CD4-positive, alpha-beta T cell treated with Interleukin-15 for 1 hour (primary cell): ENCODE measurements around the gene PPM1D.
"Not testable (repeated sequence)": the region's sequence is repeated elsewhere in the genome, so short reads cannot be mapped to it uniquely, and the experiment has no call there.

Source experiments
- DNase-seq: peaks from one replicate; pipeline ENCODE4 v3.0.0-alpha.2; 2020

PPM1D gene

DNA sequence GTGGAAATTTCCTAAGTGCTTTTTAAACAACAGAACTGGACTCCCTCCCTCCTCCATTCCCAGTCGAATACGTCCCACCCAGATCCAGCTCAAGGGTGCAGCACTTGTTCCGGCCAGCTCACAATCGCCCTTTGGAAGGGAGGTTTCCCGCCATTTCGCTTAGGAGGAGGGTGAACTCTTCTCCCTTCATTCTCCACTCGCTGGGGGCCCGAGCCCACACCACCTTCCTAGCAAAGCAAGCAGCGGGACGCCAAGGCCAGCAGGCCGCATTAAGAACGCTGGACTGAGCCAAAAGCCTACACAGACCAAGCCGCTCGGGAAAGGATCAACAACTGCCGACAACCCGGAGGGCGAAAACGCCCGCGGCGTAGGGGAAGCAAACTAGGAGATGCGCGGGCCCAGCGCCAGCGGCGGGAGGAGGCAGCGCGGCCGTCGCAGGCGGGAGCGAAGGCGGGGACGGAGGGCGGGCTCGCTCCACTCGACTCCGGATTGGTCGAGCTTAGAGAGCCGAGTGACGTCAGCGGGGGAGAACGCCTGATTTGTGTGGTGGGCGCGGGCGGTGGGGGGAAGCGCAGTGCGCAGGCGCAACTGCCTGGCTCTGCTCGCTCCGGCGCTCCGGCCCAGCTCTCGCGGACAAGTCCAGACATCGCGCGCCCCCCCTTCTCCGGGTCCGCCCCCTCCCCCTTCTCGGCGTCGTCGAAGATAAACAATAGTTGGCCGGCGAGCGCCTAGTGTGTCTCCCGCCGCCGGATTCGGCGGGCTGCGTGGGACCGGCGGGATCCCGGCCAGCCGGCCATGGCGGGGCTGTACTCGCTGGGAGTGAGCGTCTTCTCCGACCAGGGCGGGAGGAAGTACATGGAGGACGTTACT, at the start of gene PPM1D:
Gene PPM1D, plus strand, starts transcription at position 574 of the 870 bp plus-strand sequence. Its CDS starts 222 bp downstream, at position 796.
- DNase-seq = peak; percentile 97

DNA sequence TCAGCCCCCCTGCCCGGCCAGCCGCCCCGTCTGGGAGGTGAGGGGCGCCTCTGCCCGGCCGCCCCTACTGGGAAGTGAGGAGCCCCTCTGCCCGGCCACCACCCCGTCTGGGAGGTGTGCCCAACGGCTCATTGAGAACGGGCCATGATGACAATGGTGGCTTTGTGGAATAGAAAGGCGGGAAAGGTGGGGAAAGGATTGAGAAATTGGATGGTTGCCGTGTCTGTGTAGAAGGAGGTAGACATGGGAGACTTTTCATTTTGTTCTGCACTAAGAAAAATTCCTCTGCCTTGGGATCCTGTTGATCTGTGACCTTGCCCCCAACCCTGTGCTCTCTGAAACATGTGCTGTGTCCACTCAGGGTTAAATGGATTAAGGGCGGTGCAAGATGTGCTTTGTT, 47.7 kb upstream of the PPM1D start:
- DNase-seq = not testable (repeated sequence)

DNA sequence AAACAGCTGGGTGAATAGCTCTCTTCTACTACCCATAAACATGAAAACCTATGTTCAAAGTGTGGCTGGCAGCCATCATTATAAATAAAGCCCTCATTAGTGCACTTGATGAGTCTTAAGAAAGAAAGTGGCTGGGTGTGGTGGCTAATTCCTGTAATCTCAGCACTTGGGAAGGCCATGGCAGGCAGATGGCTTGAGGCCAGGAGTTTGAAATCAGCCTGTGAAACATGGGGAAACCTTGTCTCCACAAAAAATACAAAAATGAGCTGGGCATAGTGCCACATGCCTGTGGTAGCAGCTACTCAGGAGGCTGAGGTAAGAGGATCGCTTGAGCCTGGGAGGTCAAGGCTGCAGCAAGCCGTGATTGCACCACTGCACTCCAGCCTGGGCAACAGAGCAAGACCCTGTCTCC, 45.6 kb upstream of the PPM1D start:
- no peak for DNase-seq

DNA sequence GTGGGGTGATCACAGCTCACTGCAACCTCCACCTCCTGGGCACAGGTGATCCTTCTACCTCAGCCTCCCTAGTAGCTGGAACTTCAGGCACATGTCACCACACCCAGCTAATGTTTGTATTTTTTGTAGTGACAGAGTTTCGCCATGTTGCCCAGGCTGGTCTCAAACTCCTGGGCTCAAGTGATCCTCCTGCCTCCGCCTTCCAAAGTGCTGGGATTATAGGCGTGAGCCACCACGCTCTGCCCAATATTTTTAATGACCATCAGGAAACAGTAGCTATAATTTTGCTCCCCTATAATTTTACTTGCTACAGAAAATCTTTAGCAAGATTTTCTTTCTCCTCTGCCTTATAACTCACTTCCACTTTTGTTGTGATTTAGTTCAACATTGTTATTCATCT, 44.2 kb upstream of the PPM1D start:
- no peak for DNase-seq

DNA sequence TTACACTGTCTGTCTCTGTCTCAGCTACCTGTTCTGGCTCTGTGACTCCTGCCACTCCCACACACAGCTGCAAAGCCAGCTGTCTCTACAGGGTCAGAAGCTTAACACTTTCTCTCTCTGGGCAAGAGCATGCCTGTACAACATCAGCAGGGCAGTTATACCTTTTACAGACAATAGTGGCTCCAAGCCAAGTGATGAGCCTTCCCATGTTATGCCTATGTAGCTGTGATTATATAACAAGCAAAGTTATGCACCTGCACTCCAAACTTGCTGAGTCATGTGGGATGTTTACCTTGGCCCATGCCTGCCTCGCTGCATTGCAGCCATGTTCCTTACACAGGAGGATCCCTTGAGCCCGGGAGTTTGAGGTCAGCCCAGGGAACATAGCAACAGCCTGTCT, 42.2 kb upstream of the PPM1D start:
- no peak for DNase-seq

DNA sequence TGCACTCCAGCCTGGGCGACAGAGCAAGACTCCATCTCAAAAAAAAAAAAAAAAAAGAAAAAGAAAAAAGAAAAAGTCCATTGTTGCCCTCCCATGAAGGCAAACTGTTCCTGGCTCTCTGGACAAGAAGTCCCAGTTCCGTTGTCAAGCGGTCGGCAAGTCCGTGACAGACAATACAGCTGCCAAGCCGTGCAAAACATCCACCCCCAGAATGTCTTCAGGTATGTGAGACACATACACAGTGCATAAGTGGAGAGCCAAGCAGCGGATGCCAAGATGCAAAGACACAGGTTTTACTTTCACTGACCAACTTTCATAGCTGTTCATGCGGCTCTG, 40.4 kb upstream of the PPM1D start:
- DNase-seq = no peak

DNA sequence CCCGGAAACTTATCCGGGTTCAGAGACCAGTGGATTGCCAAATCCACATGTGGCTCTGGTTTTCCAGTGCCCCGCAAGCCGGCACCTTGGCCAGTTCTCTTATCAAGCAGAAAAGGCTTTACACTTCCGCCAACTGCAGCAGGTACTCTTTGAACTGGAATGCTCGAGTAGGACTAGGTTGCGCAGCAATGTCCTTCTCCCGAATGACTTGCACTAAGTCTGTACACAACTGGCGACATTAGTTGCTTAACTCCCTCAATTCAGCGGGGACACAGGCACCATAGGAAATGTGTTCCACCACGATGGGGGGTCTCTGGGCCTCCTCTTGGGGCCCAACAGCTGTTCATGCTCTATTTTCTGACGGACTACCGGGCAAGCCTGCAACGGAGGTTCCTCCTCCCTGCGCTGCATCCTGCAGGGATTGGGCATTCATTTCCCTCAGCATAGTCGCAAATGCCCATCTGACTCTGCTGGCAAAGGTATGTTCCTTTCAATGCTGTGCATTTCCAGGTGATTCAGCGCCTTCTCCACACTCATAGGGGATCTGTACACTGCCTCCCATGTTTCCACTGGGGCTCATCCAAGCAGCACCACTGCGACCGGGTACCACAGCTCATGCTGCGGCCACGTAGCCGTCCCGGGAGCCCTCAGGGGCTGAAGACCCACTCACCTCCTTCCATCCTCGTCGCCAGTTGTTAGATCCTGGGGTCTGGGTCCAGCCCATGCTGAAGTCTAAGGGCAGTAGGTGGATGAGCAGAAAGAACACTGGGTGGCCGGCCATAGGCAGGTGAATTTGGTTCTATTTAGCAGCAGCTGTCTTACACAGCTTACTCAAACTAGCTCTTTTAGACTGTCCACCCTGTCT, 39.8 kb upstream of the PPM1D start:
- no peak for DNase-seq

DNA sequence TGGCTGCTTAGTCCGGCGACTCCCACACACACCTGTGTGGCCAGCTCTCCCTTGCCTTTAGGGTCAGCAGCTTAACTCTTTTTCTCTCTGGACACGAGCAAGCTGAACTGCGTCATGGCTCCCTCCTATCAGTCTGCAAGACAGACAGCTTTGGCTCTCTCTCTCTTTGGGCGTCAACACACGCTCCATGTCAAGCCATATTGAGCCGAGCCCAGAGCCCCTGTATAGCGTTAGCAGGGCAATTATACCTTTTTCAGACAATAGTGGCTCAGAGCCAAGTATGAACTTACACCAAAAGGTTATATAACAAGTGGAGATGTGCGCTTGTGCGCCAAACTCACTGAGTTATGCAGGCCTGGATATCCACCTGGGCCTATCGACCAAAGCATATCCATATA, 39.1 kb upstream of the PPM1D start:
- no peak for DNase-seq

DNA sequence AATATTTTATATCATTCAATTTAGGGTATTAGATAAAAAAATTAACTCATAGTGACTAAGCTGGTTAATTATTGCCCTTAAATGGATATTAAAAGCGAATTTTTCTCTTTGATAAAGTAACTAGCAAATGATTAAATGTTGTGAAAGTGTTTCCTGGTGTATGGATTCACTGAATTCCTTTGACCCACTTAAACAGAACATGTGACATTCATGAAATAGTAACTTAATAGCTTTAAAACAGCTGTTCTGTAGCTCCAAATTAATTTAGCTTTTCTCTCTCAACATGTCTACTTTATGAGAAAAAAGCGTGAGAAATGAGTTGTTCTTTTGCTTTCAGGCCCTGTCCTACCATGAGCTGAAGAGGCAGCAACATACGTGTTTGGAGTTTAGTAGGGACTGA, 37.6 kb upstream of the PPM1D start:
- no peak for DNase-seq

DNA sequence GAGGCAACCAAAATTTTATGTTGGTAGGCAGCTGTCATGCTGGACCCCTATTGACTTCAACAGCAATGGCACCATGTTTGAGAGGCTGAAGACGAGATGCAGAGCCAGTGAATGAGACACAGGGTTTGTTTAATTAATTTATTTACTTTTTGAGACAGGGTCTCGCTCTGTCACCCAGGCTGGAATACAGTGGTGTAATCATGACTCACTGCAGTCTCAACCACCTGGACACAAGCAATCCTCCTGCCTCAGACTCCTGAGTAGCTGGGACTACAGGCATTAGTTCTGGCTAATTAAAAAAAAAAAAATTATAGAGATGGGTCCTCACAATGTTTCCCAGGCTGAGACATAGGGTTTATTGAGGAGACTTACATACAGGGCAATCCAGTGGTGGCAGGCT, 36.2 kb upstream of the PPM1D start:
- no peak for DNase-seq

DNA sequence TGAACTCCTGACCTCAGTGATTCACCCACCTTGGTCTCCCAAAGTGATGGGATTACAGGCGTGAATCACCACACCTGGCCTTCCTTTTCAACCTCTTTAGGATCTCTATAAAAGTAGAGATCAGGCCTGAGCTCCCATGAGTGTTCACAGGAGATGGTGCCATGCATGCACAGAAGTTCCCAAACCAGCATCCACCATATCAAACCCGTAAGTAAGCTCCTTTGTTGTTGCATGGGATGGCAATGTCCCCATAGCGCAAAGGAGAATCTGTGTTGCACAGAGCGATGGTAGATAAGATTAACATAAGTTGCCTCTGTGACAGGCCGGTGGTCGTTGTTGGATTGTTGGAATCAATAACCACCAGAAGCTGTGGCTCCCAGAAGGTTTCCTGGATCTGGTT, 34.8 kb upstream of the PPM1D start:
- DNase-seq = no peak

DNA sequence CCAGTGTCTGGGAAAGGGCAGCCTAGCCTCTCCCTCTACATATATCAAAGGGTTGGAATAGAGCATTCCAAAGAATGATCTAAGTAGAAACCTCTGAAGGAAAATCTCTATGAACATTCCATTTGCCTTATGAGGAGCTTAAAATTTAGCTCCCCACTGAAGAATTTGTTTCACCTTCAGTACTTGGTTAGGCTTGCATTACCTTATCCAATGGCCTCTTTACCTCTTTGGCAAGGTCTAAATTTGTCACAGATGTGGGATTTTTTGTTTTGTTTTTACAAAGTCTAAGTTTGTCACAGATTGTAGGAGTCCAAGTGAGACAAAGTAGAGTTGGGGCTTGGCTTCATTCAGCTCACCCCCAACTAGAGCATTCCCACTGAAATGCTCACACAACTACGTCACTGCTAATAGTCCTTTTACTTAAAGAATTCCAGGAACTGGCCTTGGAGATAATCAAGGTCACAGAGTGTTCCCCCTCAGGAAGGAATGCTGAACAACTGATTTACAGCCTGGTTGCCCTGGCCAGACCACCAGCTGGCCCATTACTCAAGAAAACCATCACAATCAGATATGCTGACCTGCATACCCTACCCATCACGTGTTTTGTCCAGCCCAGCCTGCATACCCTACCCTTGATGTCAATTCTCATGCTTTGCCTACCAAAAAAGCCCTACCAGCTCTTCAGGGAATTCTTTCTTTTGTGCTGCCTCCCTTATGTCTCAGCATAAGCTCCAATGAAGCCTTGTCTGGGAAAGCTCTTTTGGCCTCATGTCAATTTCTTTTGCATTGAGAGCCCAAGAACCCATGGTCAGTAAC, 26.5 kb upstream of the PPM1D start:
- DNase-seq = no peak

DNA sequence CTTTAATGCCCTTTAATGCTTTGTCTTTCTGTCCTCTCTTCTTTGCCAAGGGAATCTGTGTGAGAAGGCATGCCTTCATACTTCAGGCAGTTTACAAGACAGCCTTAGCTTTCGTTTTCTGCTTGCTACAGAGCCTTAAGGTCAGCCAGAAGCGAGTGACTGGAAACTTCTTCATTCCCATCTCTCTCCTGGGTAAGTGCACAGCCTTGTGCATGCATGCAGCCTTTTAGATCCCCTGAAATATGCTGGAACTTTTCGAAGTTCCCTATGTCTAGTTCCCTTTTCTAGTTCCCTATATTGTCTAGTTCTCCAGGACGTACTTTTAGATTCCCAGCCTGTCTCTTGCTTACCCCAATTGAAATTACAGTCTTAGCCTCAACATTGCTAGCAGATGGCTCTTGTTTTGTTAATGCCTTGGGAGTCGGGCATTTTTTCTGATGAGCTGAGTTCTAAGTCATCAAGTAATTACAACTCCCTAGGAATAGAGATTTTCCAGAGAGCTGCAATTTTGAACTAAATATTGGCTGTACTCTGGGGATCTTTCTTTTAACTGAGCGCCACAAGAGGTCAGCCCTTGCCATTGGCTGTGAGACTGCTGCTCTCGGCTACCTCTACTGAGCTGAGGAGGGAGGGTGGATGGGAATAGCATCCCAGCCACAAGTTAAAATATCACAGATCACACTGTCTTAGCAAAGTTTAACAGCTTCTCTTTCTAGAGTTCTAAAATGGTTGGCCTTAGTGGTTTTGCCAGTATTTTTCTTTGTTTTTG, 22.7 kb upstream of the PPM1D start:
- no peak for DNase-seq

DNA sequence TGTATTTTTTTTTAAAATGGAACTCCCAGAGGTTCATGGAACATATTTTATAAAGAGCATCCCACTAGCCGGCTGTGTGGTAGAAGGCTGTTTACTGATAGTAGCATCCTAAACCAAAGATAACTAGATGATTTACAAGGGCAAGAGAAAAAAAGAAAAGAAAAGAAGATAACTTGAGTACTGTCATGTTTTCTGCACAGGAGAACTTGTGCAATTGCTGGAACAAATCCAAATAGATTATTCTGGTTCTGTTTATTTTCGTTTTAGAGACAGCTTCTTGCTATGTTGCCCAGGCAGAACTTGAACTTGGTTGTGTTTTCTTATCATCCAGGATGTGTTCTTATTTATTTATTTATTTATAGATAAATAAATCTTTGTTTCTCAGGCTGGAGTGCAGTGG, 20.9 kb upstream of the PPM1D start:
- no peak for DNase-seq

DNA sequence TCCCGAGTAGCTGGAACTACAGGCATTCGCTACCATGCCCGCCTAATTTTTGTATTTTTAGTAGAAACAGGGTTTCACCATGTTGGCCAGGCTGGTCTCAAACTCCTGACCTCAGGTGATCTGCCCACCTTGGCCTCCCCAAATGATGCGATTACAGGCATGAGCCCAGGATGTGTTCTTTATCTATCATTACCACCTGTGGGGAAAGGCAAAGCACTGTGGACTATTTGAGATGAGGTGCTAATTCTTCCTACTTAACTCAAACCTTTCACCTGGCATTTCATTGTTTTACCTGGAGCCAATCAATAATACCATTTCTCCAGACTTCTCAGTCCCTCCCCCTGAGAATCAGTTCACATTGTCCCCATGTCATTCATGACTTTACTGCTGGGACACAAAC, 20.4 kb upstream of the PPM1D start:
- DNase-seq = no peak

DNA sequence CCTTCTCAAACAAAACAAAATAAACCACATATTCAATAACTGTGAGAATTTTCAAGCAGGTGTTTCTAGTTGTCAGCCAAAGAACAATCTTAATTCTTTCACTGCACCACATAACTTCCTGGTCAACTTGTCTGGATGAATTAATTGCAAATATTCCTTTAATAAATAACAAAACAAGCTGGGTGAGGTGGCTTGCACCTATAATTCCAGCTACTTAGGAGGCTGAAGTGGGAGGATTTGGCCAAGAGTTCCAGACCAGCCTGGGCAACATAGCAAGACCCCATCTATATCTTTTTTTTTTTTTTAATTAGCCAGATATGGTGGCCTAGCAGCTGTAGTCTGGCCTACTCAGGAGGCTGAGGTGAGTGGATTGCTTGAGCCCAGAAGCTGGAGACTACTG, 17.0 kb upstream of the PPM1D start:
- no peak for DNase-seq

DNA sequence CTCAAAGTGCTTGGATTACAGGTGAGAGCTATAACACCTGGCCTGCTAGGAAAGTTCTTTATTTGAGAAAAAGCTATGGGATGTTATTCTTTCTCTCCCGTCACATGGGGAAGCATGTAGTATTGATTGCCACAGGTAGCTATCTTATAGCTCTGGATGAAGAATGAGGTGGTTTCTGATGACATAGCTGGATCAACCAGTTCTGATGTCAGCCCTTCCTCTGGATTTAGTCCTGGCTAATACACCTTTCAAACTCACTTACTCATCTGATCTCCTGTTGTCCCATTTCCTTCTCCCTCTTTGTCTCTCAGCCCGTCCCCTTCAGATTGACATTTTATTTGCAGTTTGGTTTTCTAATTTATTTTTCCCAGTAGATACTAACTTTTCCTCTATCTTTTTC, 14.1 kb upstream of the PPM1D start:
- DNase-seq = no peak

DNA sequence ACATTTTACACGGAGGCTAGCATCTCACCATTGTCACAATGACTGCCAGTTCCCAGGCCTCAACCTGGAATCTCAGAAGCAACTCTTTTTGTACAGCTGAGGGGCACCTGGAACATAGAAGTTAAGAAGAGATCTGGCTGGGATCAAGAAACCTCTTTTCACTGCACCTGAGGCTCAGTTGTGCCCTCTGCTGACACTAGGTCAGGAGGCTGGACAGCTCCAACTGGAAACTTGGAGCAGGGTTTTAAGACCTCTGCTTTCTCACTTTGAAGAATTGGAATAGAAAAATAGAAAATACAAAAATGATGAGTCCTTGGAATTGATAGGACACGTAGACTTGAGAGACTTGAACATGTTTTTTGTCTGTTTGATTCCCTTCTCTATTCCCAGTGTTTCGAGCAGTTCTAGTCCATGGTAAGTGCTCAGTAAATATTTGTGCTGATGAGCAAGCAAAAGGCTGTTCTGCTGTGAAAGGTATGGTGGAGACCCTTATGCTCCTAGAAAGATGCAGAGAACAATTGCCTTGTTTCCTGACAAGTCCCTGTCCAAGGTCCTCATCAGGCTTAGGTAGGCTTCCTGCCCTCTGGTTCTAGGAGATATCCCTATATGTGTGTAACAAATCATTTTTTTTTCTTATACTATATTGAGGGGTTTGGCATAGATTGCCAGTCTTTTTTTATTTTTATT, 13.6 kb upstream of the PPM1D start:
- DNase-seq = no peak

DNA sequence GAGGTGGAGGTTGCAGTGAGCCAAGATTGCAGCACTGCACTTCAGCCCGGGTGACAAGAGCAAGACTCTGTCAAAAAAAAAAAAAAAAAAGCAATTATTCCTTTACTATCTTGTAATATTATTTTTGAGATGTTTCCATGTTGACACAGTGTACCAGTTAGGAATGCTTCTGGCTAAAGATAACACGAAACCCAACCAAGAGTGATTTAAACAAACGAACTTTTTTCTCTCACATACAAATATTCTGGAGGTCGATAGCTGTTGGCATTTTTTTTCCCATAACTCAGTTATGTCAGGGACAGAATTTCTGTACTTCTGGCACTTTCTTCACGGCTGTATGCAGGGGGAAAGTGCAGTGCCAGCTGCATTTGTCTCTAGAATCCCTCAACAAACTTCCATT, 9.9 kb upstream of the PPM1D start:
- no peak for DNase-seq

DNA sequence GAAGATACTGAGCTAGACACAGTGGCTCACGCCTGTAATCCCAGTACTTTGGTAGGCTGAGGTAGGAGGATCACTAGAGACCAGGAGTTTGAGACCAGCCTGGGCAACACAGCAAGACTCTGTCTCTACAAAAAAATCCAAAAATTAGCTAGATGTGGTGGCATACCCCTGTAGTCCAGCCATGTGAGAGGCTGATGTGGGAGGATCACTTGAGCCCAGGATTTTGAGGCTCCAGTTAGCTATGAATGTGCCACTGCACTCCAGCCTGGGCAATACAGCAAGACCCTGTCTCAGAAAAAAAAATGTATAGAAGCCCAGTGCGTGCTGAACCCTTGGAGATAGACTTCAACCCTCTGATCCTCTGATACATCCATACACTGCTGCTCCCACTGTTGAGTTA, 7.2 kb upstream of the PPM1D start:
- DNase-seq = no peak

DNA sequence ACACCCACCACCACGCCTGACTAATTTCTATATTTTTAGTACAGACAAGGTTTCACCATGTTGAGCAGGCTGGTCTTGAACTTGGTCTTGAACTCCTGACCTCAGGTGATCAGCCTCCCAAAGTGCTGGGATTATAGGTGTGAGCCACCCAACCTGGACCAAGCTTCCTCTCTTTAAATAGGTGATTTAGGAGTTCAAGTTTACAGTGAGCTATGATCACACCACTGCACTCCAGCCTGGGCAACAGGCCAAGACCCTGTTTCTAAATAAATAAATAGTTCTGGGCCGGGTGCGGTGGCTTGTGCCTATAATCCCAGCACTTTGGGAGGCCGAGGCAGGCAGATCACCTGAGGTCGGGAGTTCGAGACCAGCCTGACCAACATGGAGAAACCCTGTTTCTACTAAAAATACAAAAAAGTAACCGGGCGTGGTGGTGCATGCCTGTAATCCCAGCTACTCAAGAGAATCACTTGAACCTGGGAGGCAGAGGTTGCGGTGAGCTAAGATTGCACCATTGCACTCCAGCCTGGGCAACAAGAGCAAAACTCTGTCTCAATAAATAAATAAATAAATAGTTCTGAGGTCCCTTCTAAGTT, 6.5 kb upstream of the PPM1D start:
- not testable (repeated sequence) for DNase-seq

DNA sequence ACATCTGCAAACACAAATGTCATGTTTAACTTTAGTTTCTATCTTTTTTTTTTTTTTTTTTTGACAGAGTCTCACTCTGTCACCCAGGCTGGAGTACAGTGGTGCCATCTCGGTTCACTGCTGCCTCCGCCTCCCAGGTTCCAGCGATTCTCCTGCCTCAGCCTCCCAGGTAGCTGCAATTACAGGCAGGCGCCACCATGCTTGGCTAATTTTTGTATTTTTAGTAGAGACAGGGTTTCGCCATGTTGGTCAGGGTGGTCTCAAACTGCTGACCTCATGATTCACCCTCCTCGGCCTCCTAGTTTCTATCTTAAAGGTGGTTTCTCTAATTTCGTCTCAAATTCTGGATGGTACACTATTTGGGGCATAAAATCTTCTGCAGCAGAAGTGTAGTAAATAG, 5.8 kb upstream of the PPM1D start:
- not testable (repeated sequence) for DNase-seq
